Activated CD4-positive, alpha-beta T cell treated with anti-CD3 and anti-CD28 coated beads for 48 hours (primary cell): ENCODE measurements around the gene IL17C.

Experiments
- DNase-seq: peaks from one replicate; pipeline ENCODE4 v3.0.0-alpha.2; 2020

The IL17C gene

DNA sequence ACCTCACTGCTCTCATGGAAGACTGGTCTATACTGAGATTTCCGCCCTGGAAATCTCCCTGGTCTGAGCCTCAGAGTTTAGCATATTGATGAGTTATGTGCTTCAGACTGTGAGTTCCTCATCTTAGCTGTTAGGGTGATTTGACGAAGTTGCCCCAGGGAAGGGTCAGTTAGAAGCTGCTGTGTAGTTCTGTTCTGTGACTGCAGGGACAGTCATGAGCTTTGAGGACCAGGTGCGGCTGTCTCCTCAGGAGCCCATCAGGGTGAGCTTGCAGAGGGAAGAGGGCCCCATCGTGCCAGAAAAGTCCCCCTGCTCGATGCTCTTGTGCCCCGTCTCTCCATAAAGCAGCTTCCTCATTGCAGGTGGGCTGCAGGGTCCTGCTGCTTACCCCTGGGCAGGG, 28.3 kb upstream of the IL17C start:
- DNase-seq, result no peak

DNA sequence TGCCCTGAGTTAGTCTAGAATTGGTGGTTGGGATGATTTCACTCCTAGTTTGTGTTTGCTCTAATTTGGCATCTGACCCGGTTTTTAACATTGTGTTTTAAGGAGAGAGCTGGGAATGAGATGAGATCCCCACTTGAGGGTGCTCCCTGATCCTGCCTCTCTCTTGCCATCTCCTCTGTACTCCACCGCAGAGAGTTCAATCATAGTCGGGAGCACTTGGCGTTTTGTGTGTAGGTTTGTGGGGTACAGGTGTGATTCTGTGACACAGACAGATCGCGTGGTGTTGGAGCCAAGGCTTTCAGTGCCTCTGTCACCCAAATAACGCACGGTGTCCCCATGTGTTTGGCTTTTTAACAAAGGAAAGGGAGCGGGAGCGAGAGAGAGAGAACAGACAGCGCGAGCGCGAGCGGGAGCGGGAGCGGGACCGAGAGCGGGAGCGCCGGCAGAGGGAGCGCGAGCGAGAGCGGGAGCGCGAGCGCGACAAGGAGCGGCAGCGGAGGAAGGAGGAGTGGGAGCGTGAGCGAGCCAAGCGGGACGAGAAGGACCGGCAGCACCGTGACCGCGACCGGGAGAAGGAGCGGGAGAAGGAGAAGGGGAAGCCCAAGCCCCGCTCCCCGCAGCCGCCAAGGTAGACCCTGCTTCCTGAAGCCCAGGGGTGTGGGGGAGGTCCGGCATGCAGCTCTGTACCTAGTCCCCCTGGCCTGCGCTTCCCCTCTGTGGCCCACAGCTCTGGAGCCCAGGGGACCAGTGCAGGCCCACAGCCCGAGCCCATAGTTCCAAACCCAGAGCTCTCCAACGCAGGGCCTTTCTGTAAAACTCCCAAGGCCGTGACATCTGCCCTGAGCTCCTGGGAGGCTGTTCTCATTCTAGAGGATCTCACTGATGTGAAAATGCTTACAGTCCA, 27.2 kb upstream of the IL17C start:
- DNase-seq, result no peak

DNA sequence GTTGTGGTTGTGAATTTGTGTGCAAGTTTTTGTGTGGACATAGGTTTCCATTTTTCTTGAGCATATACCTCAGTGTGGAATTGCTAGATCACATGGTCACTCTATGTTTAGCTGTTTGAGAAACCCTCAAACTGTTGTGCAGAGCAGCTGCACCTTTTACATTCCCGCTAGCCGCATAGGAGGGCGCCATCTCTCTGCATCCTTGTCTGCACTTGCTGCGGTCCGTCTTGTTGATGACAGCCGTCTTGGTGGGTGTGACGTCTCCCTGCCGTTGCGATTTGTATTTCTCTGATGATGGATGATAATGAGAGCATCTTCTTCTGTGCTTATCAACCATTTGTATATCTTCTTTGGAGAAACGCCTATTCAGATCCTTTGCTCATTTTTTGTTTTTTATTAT, 25.1 kb upstream of the IL17C start:
- DNase-seq, result no peak

DNA sequence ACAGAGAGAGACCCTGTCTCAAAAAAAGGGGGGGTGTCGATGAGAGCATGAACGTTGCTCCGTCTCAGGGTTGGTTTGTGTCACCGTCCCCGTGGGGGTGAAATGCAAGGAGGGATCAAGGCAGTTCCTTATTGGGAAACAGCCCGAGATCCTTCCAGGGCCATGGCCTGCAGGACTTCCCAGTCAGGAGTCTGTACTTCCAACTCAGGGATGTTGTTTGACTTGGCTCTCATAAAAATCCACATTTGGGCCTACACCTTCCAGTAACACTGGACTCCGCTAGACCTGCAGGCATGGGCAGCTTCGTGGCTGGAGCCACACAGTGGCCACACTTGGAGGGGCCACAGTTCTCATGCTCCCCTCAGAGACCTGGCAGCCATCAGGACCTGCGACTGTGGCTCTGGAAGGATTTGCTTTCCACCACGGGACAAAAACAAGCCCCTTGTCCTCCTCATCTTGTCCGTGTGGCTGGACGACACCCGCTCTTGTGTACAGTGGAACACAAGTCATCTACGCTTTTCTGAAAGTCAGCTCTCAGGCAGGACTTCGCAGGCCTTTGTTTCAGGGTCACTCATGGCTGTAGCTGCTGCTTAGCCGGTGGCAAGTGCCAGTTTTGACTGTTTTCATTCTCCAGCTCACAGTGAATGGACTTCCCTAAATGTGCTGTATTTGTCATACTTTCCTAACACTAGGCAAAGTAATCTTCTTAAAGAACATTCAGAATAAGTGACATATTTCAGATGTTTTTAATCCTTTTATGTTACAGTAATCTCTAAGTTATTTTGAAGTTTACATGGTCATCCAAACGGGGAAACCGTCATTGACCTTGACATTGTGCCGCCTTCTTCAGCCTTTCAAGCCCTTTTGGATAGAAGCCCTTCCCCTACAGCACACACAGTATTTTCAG, 24.2 kb upstream of the IL17C start:
- DNase-seq, result no peak

DNA sequence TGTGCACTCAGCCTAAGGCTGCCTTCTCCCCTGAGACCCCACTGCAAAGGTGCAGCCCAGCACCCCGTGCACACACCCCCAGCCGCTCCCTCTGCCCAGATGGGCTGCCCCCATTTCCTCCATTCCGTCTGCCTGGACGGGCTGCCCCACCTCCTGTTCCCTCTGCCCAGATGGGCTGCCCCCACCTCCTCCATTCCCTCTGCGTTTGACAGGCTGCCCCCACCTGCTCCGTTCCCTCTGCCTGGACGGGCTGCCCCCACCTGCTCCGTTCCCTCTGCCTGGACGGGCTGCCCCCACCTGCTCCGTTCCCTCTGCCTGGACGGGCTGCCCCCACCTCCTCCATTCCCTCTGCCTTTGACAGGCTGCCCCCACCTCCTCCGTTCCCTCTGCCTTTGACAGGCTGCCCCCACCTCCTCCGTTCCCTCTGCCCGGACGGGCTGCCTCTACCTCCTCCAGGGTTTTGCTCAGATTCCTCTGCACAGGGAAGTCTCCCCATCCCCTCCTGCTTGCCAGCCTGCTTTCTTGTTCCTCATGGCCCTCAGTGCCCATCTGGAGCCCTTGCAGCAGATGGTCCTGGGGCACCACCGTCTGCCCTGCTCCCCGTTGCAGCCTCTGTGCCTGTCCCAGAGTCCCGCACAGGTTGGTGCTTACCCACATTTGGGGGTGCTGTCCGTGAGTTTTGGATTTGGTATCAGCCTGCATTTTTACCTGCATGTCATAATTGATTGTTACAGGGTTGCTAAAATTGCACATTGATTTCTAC, 23.4 kb upstream of the IL17C start:
- DNase-seq, result no peak

DNA sequence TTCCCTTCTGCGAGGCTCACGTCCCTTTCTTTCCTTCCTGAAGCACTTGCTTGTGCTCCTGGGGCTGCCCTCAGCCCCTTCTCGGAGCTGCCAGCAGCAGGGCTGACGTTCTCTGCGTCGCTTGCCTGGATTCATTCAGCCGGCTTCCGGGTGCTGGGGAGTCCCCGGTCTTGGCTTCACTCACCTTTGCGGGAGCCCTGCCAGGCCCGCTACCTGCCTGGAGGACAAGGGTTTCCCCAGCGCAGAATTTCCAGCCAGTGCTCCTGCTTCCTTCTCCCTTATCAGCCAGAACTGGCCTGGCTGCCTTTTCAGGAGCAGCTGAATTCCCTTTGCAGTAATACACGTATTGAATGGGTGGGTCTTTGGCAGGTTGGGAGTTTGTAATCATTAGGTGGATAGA, 22.1 kb upstream of the IL17C start:
- no peak for DNase-seq

DNA sequence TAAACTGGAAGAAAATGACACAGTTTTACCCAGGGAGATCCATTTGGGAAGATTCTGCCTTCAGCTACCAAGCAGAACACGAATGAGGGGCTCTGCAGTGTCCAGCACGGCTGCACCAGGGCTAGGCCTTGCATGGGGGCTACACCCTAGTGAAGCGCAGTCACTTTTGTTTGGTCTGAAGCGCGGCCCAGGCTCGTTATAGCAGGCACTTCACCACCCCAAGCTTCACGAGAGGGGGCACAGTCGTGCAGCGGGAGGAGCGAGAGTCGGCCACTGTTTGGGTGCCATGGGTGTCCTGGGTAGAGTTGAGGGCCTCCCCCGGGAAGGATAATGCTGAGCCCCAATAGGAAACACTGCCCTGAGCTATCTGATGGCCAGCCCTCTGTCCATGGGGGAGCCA, 21.6 kb upstream of the IL17C start:
- DNase-seq, result no peak

DNA sequence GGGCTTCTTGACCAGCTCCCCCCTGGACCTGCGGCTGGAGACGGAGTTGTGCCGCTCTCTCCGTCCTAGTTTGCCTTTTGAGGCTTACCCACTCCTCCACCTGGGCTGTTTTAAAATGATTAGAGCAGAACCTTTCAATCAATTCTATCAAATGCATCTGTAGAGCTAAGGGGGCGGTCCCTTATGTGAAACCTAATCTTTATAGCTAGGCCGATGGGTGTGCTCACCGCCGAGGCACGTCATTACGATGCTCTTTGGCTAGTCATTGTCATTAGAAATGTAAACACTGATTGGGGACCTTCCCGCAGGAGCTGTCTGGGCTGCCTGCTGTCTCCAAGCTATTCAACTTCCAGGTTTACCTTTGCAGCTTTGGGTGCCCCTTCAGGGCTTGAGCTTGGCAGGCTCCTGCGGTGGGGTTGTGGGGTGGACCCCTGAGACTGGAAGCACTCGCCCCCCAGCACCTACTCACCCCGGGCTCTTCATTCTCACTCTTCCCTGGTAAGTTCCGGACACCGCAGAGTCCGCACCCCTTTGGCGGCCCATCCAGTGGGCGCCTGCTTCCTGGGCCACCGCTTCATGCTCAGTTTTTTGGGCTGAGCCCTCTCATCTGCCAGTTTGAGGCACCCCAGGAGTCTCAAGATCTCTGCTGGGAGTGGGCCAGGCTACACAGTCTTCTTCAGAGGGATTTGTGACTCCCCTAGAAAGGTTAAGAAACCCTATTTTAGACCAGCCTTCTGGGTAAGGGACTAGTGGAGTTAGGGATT, 20.9 kb upstream of the IL17C start:
- DNase-seq, result no peak

DNA sequence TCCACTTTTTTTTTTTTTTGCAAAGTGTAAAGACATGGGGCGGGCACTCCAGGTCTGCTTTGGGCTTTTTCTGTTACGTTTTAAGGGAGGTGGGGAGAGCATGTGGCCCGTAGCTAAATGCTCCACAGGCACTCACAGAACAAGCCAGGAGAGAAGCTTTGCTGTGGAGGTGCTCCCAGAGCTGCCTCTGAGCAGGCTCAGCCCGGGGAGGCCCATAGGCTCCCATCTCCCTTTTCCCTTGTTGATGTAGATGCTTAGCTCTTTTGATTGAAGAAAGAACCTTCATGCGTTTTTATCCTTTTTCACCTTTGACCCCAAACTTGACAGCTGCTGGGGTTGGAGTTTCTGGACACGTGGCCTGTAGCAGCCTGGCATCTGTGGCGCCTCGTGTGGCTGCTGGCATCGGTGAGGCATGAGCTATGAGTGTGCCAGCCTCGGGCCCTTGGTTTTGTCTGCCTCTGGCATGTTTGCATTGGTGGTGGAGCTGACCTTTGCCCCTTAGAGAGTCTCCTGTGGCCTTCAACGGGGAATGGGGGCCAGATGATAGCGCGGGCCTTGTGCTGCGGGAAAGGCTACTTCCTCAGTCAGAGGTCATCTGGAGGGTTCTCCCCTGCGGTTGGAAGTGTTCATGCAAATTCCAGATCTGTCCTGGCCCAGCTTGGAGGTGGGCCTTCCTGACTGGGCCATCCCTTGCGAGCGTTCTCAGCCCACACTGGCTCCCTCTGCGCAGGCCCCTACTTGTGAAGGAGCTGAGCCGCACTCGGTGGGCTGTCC, 20.0 kb upstream of the IL17C start:
- no peak for DNase-seq

DNA sequence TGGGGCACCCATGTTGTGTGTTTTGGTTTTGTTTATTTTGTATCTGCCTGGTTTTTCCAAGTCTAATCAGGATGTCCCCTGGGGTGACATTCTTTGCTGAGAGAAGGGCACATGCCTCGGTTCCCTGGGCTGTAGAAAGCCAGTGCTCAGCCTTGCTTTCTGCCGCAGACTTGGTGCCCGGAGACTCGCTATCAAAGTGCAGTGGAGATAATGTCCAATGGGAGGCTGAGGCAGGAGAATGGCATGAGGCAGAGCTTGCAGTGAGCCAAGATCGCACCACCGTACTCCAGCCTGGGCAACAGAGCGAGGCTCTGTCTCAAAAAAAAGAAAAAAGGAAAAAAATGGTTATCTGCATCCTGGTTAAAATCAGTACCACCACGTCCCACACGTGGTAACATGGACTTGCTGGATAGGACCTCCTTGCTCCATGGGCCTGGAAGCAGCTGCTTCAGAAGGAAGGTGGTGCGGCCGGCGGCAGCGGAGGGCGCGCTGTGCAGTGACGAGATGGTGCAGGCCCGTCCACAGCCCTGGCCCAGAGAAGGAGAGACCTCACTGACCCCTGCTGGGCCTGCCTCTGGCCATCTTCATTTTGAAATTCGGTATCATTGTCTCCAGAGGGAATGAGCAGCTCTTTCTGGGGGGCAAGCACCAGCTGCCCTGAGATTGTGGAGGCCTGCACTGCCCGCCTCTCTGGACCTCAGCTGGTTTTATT, 19.3 kb upstream of the IL17C start:
- DNase-seq, result no peak

DNA sequence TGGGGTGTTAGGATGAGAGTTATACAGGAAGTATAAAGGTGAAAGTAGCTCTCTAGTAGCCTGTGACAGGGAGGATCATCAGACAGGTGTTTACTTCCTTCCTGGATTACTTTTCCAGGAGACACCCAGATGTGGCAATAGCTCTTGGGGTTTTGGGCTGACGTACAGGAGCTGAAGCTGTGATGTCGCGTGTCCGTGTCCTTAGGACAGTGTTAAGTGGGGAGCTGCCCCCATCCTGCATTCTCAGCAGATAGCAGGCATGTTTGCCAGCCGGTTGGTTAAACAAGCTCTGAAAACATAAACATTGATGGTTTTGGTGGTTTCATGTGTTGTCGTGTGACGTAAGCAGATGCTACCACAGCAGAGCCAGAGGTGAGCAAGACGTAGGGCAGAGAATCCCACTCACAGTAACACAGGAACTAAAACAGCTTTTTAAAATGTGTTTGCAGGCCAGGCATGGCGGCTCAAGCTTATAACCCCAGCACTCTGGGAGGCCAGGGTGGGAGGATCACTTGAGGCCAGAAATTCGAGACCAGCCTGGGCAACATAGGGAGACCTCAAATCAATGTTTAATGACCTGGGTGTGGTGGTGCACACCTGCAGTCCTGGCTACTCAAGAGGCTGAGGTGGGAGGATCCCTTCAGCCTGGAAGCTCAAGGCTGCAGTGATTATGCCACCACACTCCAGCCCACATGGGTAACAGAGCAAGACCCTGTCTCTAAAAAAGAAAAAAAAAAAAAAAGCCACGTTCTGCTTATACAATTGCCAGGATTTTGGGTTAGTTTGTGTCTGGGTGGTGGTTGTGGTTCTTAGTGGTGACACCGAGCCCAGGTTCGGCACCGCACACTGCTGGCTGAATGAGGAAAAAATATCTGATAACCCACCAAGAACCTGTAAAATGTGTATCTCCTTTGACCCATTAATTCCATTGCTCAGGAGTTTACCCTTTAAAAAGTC, 18.2 kb upstream of the IL17C start:
- no peak for DNase-seq

DNA sequence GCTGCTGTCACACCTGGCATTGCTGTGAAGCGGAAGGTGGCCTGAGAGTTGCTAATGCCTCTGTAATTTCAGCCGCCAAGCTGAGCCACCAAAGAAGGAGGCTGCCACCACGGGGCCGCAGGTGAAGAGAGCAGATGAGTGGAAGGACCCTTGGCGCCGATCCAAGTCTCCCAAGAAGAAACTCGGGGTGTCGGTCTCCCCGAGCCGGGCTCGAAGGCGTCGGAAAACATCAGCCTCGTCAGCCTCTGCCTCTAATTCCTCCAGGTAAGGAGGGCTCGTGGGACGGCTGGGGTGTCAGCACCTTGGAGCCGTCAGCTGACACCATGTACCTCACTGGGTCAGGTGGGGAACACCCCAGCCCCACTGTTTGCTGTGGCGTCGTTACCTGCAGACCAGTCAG, 16.2 kb upstream of the IL17C start:
- DNase-seq, result no peak

DNA sequence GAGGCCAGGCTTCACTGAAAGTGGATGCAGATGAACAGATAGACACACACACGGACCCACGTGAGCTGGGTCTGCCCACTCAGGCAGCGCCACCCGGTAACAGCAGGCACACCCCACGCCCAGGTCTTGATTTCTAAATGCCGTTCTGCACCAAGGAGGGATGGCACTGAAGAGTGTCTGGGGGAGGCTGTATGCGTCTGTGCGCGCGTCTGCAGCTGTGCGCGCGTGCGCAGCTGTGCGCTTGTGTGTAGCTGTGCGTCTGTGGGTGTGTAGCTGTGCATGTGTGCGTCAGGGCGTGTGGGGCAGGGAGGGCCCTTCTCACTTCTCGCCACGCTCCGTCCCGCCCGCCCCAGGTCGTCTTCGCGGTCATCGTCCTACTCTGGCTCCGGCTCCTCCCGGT, 15.5 kb upstream of the IL17C start:
- DNase-seq, result no peak

DNA sequence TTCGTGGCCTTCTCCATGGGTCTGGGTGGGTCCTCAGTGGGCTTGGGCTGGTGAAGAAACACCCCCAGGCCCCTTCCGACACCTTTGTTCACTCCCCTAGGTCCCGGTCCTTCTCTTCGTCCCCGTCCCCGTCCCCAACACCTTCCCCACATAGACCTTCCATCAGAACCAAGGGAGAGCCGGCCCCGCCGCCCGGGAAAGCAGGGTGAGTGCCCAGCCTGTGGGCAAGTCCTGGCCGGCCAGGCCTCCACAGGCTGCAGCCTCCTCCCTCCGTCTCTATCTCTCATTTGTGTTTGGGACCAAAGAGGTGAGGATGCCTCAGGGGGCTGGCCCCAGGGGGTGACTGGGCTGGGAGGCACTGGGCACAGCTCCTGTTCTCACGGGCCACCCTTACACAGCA, 14.5 kb upstream of the IL17C start:
- no peak for DNase-seq

DNA sequence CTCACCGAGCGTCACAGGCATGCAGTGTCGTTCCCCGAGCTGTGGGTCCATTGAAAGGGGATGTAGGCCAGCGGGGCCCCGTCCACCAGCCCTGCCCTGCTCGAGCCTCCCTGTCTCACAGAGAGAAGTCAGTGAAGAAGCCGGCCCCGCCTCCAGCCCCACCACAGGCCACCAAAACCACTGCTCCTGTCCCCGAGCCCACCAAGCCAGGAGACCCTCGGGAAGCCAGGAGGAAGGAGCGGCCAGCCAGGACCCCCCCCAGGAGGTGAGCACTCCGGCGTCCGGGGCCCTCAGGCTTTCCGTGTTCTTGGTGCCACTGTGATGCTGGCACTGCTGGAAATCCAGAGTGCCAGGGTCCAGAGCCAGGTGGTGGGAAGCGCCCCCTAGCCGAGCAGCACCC, 13.9 kb upstream of the IL17C start:
- DNase-seq, result no peak

DNA sequence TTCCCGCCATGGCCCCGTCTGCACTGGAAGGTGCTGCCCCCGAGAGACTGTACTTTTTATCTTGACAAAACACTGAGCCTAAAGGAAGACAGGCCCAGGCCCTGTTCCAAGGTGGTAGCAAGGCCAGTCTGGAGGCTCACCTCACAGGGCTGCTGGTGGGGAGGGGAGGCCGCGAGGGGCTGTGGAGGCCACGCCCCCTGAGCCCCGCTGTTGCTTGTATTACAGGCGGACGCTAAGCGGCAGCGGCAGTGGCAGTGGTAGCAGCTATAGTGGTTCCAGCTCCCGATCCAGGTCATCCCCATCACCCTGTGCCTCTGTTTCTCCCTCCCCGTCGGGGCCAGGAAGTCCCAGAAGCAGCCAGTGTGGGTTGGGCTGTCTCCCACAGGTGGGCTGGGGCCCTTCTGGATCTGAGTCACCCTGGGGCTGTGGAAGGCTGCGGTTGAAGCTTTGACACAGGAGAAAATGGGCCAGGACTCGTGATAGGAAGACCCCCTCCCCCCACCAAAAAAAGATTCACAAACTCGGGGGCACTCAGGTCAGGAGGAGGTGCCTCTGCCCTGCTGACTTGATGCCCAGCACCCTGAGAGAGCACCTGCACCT, 13.3 kb upstream of the IL17C start:
- DNase-seq, result no peak

DNA sequence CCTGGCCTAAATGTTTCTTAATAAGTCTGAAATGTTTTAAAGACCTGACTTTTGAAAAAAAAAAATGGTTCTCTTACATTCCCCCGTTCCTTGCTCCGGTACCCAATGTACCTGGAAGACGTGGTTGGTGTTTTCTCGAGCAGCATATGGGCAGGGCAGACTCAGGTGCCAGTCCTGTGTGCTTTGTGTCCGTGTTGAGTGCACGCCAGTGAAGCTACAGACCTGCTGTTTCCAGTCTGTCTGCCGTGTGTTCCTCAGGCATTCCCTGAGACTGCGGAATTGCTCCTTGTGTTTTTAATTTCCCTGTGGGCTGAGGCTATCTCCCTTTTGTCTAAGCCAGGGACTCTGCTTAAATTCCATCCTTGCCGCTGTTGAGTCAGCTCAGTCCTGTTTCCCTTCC, 11.7 kb upstream of the IL17C start:
- no peak for DNase-seq

DNA sequence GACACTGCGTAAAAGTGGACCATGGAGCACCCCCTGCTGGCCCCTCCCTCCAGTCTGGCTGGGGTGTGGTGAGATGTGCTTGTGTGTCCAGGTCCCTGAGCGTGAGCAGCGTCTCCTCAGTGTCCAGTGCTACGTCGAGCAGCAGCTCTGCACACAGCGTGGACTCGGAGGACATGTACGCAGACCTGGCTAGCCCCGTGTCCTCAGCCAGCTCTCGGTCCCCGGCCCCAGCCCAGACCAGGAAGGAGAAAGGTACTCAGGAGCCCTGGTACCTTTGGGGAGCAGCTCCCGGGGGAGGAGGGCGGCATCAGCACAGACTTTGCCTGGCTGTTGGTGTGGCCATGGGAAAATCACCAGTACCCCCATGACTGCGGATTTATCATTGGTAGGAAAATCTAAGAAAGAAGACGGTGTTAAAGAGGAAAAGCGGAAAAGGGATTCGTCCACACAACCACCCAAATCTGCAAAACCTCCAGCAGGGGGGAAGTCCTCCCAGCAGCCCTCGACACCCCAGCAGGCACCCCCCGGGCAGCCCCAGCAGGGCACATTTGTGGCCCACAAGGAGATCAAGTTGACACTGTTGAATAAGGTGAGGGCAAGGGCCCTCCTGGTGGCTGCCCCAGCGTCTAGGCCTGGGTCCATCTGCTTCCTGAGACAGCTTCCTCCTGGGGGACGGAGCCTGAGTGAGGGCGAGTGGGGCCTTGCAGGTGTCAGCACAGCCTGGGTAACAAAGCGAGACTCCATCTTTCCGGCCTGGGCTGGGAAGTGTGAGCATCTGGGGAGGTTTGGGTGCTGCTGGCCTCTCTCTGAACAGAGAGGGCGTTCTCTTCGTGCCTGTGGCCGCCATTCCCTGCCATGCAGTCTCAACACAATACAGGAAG, 10.6 kb upstream of the IL17C start:
- no peak for DNase-seq
